ENCODE measurements around the gene FAM83E.

- no peak for TF ChIP-seq POLR2A (IDR thresholded peaks at IDR 0.05)
- no peak for TF ChIP-seq CTCF (IDR thresholded peaks at IDR 0.05)
Observed at GRCh38 chr19:48618278-48618915, 3.5 kb upstream of the FAM83E start.
